Smooth muscle cell (in vitro differentiated cells): ENCODE data around the gene MFSD6L. TPM values are rescaled to one million over a fixed set of nuclear protein-coding genes. Genes with fewer than 3 reads are reported as not detected.

Source experiments
- DNase-seq: peaks from one replicate; lab custom pipeline; 2025; ENCODE audit not compliant: unreplicated experiment; lab: John Stamatoyannopoulos, UW
- H2AFZ ChIP-seq: fragments of 200-600 bp; sonication (generic); 2 replicates; pipeline ENCODE4 v1.6.0; 2016; ENCODE audit warnings: antibody characterized with exemption, low read depth, mild to moderate bottlenecking
- H3F3A ChIP-seq: fragments of 200-600 bp; sonication (generic); 2 replicates; pipeline ENCODE4 v1.6.0; 2017; ENCODE audit warnings: antibody characterized with exemption, low read depth
- H3K27ac ChIP-seq: fragments of 200-600 bp; sonication (generic); 2 replicates; pipeline ENCODE4 v1.5.1; 2016; ENCODE audit warnings: low read depth, mild to moderate bottlenecking
- H3K27me3 ChIP-seq: fragments of 200-600 bp; sonication (generic); 2 replicates; pipeline ENCODE4 v1.6.1; 2016; ENCODE audit warnings: low read depth, mild to moderate bottlenecking
- H3K36me3 ChIP-seq: fragments of 200-600 bp; sonication (generic); 2 replicates; pipeline ENCODE4 v1.5.1; 2016; ENCODE audit warnings: low read depth
- H3K4me1 ChIP-seq: fragments of 200-600 bp; sonication (generic); 2 replicates; pipeline ENCODE4 v1.5.1; 2016; ENCODE audit warnings: low read depth
- H3K4me2 ChIP-seq: fragments of 200-600 bp; sonication (generic); 2 replicates; pipeline ENCODE4 v1.6.0; 2016; ENCODE audit warnings: mild to moderate bottlenecking
- H3K4me3 ChIP-seq: fragments of 200-600 bp; sonication (generic); 2 replicates; pipeline ENCODE4 v1.5.1; 2016; ENCODE audit warnings: mild to moderate bottlenecking
- H3K79me2 ChIP-seq: fragments of 200-600 bp; sonication (generic); 2 replicates; pipeline ENCODE4 v1.6.0; 2016; ENCODE audit warnings: low read depth, mild to moderate bottlenecking
- H3K9ac ChIP-seq: fragments of 200-600 bp; sonication (generic); 2 replicates; pipeline ENCODE4 v1.6.0; 2016; ENCODE audit warnings: low read depth
- H3K9me3 ChIP-seq: fragments of 200-600 bp; sonication (generic); replicated peaks from 2 replicates; pipeline ENCODE4 v1.5.1; 2016; ENCODE audit warnings: low read depth
- H4K20me1 ChIP-seq: fragments of 200-600 bp; sonication (generic); 2 replicates; pipeline ENCODE4 v1.6.0; 2016; ENCODE audit warnings: low read depth
- CTCF ChIP-seq: fragments of 200-600 bp; sonication (generic); IDR thresholded peaks from 2 replicates; pipeline ENCODE4 v1.5.1; 2017; ENCODE audit warnings: borderline replicate concordance, mild to moderate bottlenecking, antibody characterized with exemption; ENCODE audit not compliant: insufficient read depth, poor library complexity, severe bottlenecking
- WGBS: methylation state at CpG from one replicate; pipeline ENCODE4 v1.1.7; 2016; ENCODE audit warnings: low lambda C conversion rate; 5-methylcytosine and 5-hydroxymethylcytosine counted together
- polyA plus RNA-seq: library from polyadenylated mRNA; unstranded; fragments of >200 nt; fragmentation: Nextera tagmentation; extraction: Ambion mirVana; gene quantifications from 2 replicates; pipeline ENCODE4 v1.2.1, GENCODE V29; 2016
- total RNA-seq: library from RNA; depleted of rRNA; stranded (reverse); fragments of >200 nt; gene quantifications from 2 replicates; pipeline ENCODE4 v1.2.3, GENCODE V29; 2014

The MFSD6L gene
- total and polyA plus RNA-seq, 2 experiments from 2014 or later: 0.13 TPM; not detected in 1

GRCh38 chr17:8794636-8795035 lies 4.5 kb downstream of the MFSD6L start:
- Histone ChIP-seq H2AFZ (no peak overlapping the region), H3K36me3 (no peaks in the 10 kb centered on the region), H3F3A (peaks cover 4% of the 10 kb centered on the region), H3K4me3 (no peak overlapping the region), H3K9me3 (no peaks in the 10 kb centered on the region), H3K4me1 (no peaks in the 10 kb centered on the region), H3K27me3 (peaks cover 33% of the 10 kb centered on the region), H3K27ac (no peak overlapping the region), H4K20me1 (no peaks in the 10 kb centered on the region), H3K9ac (no peak overlapping the region), H3K4me2 (no peak overlapping the region), H3K79me2 (no peaks in the 10 kb centered on the region)
- DNase-seq: no peak
- no peak for TF ChIP-seq CTCF
- WGBS: 85% methylated on average over 7 of the region's 7 CpGs

DNA sequence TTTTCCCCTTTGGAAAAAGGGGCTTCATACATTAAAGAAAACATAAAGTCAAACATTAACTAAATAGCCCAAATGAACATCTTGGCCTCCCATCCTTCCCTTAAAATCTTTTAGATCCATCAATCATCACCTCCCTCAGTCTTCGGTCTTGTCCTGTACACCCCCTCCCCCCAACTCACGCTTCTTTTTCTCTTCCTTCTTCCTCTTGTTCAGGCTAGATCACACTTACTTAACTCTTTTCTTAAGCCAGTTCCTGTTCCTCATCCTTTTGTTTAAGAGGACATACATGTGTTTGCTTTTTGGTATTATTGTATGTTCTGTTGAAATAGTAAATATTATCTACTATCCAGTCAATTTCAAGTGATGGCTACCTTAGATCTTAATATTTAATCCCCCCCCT lies 5.5 kb downstream of the MFSD6L start:
- no peak for DNase-seq
- no peaks in the 10 kb centered on the region for H3K79me2 ChIP-seq
- no peak overlapping the region for H2AFZ ChIP-seq
- H3K36me3 ChIP-seq: no peaks in the 10 kb centered on the region
- H3K9me3 ChIP-seq: no peaks in the 10 kb centered on the region
- no peak overlapping the region for H3K4me2 ChIP-seq
- no peak overlapping the region for H3K27ac ChIP-seq
- TF ChIP-seq CTCF: no peak
- peaks cover 24% of the 10 kb centered on the region for H3K27me3 ChIP-seq
- H3K4me3 ChIP-seq: no peak overlapping the region
- H4K20me1 ChIP-seq: no peaks in the 10 kb centered on the region
- H3F3A ChIP-seq: peaks cover 4% of the 10 kb centered on the region
- H3K4me1 ChIP-seq: no peaks in the 10 kb centered on the region
- 87% methylated on average over 2 of the region's 2 CpGs for WGBS
- H3K9ac ChIP-seq: no peak overlapping the region

GRCh38 chr17:8792646-8793045 lies 6.5 kb downstream of the MFSD6L start:
- Histone ChIP-seq H4K20me1 (no peaks in the 10 kb centered on the region), H3K9me3 (no peaks in the 10 kb centered on the region), H3K27me3 (peaks cover 14% of the 10 kb centered on the region), H3K27ac (no peak overlapping the region), H2AFZ (no peak overlapping the region), H3K9ac (no peak overlapping the region), H3F3A (peaks cover 4% of the 10 kb centered on the region), H3K36me3 (no peaks in the 10 kb centered on the region), H3K79me2 (no peaks in the 10 kb centered on the region), H3K4me3 (no peak overlapping the region), H3K4me1 (no peaks in the 10 kb centered on the region), H3K4me2 (no peak overlapping the region)
- 78% methylated on average over 6 of the region's 6 CpGs for WGBS
- no peak for DNase-seq
- TF ChIP-seq CTCF: no peak

DNA sequence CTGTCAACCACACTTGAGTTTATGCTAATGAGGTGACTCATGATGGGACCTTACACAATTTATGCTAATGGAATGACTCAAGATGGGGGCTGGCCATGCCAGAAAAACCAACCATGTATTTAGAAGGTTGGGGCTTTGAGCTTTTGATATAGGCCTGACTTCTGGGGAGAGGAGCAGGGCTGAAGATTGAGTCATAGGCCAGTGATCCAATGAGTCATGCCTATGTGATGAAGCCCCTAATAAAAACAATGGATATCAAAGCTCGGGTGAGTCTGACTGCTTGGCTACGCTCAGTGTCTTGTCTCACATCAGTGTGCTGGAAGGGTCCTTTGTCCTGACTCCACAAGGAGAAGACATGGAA lies 7.3 kb downstream of the MFSD6L start:
- peak overlapping the region; percentile 31 for H3K27ac ChIP-seq
- H3K4me1 ChIP-seq: no peaks in the 10 kb centered on the region
- no peak for DNase-seq
- no peak overlapping the region for H3K4me3 ChIP-seq
- no peaks in the 10 kb centered on the region for H4K20me1 ChIP-seq
- H3K36me3 ChIP-seq: no peaks in the 10 kb centered on the region
- H3K79me2 ChIP-seq: no peaks in the 10 kb centered on the region
- no peaks in the 10 kb centered on the region for H3K9me3 ChIP-seq
- H3F3A ChIP-seq: peaks cover 4% of the 10 kb centered on the region
- no peak overlapping the region for H3K4me2 ChIP-seq
- no peak overlapping the region for H3K9ac ChIP-seq
- peaks cover 6% of the 10 kb centered on the region for H3K27me3 ChIP-seq
- 42% methylated on average over 2 of the region's 2 CpGs for WGBS
- no peak for TF ChIP-seq CTCF
- H2AFZ ChIP-seq: no peak overlapping the region
